T-helper 1 cell treated with Interleukin-12 subunit alpha and Interleukin-12 subunit beta and Interleukin-4 antibody, amounts not matched to agents 30 ng/mL and 1 ng/mL, for 36 hours (primary cell): ENCODE results near the gene CD6. TPM values are rescaled to one million over a fixed set of nuclear protein-coding genes. Genes with fewer than 3 reads are reported as not detected.

Source experiments
- intact Hi-C: fragments of 100-400 bp; cut with micrococcal nuclease; formaldehyde crosslinking; loops from one replicate; pipeline ENCODE4 v1.15.1; 2024
- total RNA-seq: library from RNA; stranded (reverse); gene quantifications from 2 replicates; pipeline ENCODE4 v1.2.3, GENCODE V29; 2022

Gene CD6
- total RNA-seq, 1 donor from 2014 or later: 336 TPM

- intact Hi-C loops: loop anchor here (10.0 kb wide), 2 partner anchors 270 to 370 kb away; partner anchors contain the start of genes TMEM216 and VWCE
Observed at GRCh38 chr11:61024938-61025820, 53.7 kb downstream of the CD6 start.

GRCh38 chr11:61025821-61026120, 54.3 kb downstream of the CD6 start:
- intact Hi-C loops: loop anchor here (1.0 to 10.0 kb wide), 8 partner anchors 17 to 369 kb away; partner anchors contain the start of genes CD6, TMEM216, VPS37C and VWCE

GRCh38 chr11:61026121-61027031, 54.9 kb downstream of the CD6 start:
- intact Hi-C loops: loop anchor here (1.0 to 10.0 kb wide), 8 partner anchors 16 to 368 kb away; partner anchors contain the start of genes CD6, TMEM216, VPS37C and VWCE

GRCh38 chr11:61027141-61027840, 55.8 kb downstream of the CD6 start:
- intact Hi-C loops: loop anchor here (2.0 to 10.0 kb wide), 4 partner anchors 54 to 368 kb away; partner anchors contain the start of genes TMEM216 and VWCE

GRCh38 chr11:61028135-61028729, 56.8 kb downstream of the CD6 start:
- intact Hi-C loops: loop anchor here (10.0 kb wide), 2 partner anchors 267 to 367 kb away; partner anchors contain the start of genes TMEM216 and VWCE

GRCh38 chr11:61032824-61033223, 61.3 kb downstream of the CD6 start:
- intact Hi-C loops: no loop called here

GRCh38 chr11:61033417-61033816, 61.9 kb downstream of the CD6 start:
- intact Hi-C loops: no loop called here

- intact Hi-C loops: no loop called here
Observed at GRCh38 chr11:61034111-61034510, 62.6 kb downstream of the CD6 start.

GRCh38 chr11:61034704-61035525, 63.4 kb downstream of the CD6 start:
- intact Hi-C loops: no loop called here

GRCh38 chr11:61035526-61035835, 64.0 kb downstream of the CD6 start:
- intact Hi-C loops: no loop called here

- intact Hi-C loops: no loop called here
Observed at GRCh38 chr11:61037441-61038093, 66.1 kb downstream of the CD6 start.

- intact Hi-C loops: loop anchor here (5.0 kb wide), 2 partner anchors 122 to 292 kb away; partner anchors contain the start of genes DDB1, TKFC and VPS37C
Observed at GRCh38 chr11:61039916-61040315, 68.4 kb downstream of the CD6 start.

- intact Hi-C loops: loop anchor here (1.0 to 5.0 kb wide), 10 partner anchors 16 to 290 kb away; partner anchors contain the start of genes DDB1, TKFC and VPS37C
Observed at GRCh38 chr11:61041755-61042518, 70.5 kb downstream of the CD6 start.

- intact Hi-C loops: loop anchor here (1.0 to 5.0 kb wide), 10 partner anchors 16 to 290 kb away; partner anchors contain the start of genes DDB1, TKFC and VPS37C
Observed at GRCh38 chr11:61042537-61042936, 71.1 kb downstream of the CD6 start.

GRCh38 chr11:61042961-61043540, 71.6 kb downstream of the CD6 start:
- intact Hi-C loops: loop anchor here (1.0 to 5.0 kb wide), 10 partner anchors 17 to 289 kb away; partner anchors contain the start of genes DDB1, TKFC and VPS37C

GRCh38 chr11:61045271-61045670, 73.8 kb downstream of the CD6 start:
- intact Hi-C loops: no loop called here

GRCh38 chr11:61046833-61047232, 75.4 kb downstream of the CD6 start:
- intact Hi-C loops: no loop called here
